Spleen (tissue), 13 donors: ENCODE results near the gene TIA1. TPM values are rescaled to one million over a fixed set of nuclear protein-coding genes. Genes with fewer than 3 reads are reported as not detected.
"Not testable (repeated sequence)": the region's sequence is repeated elsewhere in the genome, so short reads cannot be mapped to it uniquely, and the experiment has no call there.

ENCODE experiments used
- DNase-seq: peaks from one replicate; pipeline ENCODE4 v3.0.0-alpha.2; 2020
- H3K27ac ChIP-seq, 8 donors: fragments of 200-600 bp; sonication (generic) in 7 of 8; 1 replicate in 4 of 8; 2 replicates in 4 of 8; pipeline versions ENCODE4 v1.5.0 to v1.8.0; 2016 to 2021; ENCODE audit warnings: inconsistent platforms in 4 of 8, mild to moderate bottlenecking in 4 of 8, moderate library complexity in 1 of 8
- H3K27me3 ChIP-seq, 7 donors: fragments of 200-600 bp; sonication (generic) in 6 of 7; replicated peaks in 1 of 7; 1 replicate in 4 of 7; 2 replicates in 3 of 7; pipeline versions ENCODE4 v1.5.0 to v1.8.0; 2016 to 2021; ENCODE audit warnings: inconsistent platforms in 3 of 7, mild to moderate bottlenecking in 1 of 7
- H3K36me3 ChIP-seq, 6 donors: fragments of 200-600 bp; sonication (generic) in 5 of 6; 1 replicate in 4 of 6; 2 replicates in 2 of 6; pipeline versions ENCODE4 v1.5.0 to v1.8.0; 2016 to 2021; ENCODE audit warnings: inconsistent platforms in 2 of 6
- H3K4me1 ChIP-seq, 6 donors: fragments of 200-600 bp; sonication (generic) in 5 of 6; 1 replicate in 3 of 6; 2 replicates in 3 of 6; pipeline versions ENCODE4 v1.5.0 to v1.8.0; 2016 to 2021; ENCODE audit warnings: inconsistent platforms in 3 of 6
- H3K4me3 ChIP-seq, 8 donors: fragments of 200-600 bp; sonication (generic) in 7 of 8; 1 replicate in 4 of 8; 2 replicates in 4 of 8; pipeline versions ENCODE4 v1.5.0 to v1.8.0; 2016 to 2021; ENCODE audit warnings: inconsistent platforms in 4 of 8, mild to moderate bottlenecking in 4 of 8, moderate library complexity in 2 of 8
- H3K9me3 ChIP-seq, 8 donors: fragments of 200-600 bp; sonication (generic) in 7 of 8; 1 replicate in 4 of 8; 2 replicates in 4 of 8; pipeline versions ENCODE4 v1.5.0 to v1.8.0; 2016 to 2021; ENCODE audit warnings: inconsistent platforms in 4 of 8
- CTCF ChIP-seq, 11 experiments: fragments of 200-600 bp in 7 of 11; fragments of 450-650 bp in 4 of 11; sonication (generic) in 4 of 11; IDR thresholded peaks in 8 of 11; conservative IDR thresholded peaks in 3 of 11; 1 replicate in 7 of 11; 2 replicates in 4 of 11; pipeline versions ENCODE4 v1.4.0 to v1.8.0; 2016 to 2021; ENCODE audit warnings: antibody characterized with exemption in 11 of 11, inconsistent platforms in 4 of 11, mild to moderate bottlenecking in 1 of 11
- POLR2A ChIP-seq, 3 donors: fragments of 450-650 bp; IDR thresholded peaks; one replicate each; pipeline ENCODE4 v1.5.1; 2017; ENCODE audit warnings: antibody characterized with exemption in 3 of 3, mild to moderate bottlenecking in 1 of 3
- POLR2AphosphoS5 ChIP-seq, 3 donors: sonication (generic); formaldehyde crosslinking; IDR thresholded peaks; one replicate each; pipeline ENCODE4 v1.5.1; 2017; ENCODE audit warnings: antibody characterized with exemption in 3 of 3
- WGBS, 5 donors: extraction: QIAGEN DNeasy Blood & Tissue Kit in 3 of 5; methylation state at CpG; one replicate each; pipeline versions ENCODE4 v1.1.5 to v1.1.7; 2013 to 2018; 5-methylcytosine and 5-hydroxymethylcytosine counted together
- intact Hi-C: fragments of 100-400 bp; cut with DNase I; formaldehyde crosslinking; loops from one replicate; pipeline ENCODE4 v1.15.0; 2023; ENCODE audit warnings: low total_unique reads
- long read RNA-seq, 2 donors: transcript quantifications; one replicate each; lab custom pipeline, GENCODE V29; 2026
- polyA plus RNA-seq, 3 donors: library from polyadenylated mRNA; stranded (reverse); fragments of 200-250 nt; gene quantifications; one replicate each; pipeline ENCODE4 v1.2.1, GENCODE V29; 2013
- total RNA-seq, 7 donors: library from RNA; depleted of rRNA in 3 of 7; stranded (reverse); fragments of >200 nt in 3 of 7; fragmentation: NEBNext Ultra II Directional in 4 of 7; extraction: Animal tissue kit (Norgen Biotek cat#: 25700) in 4 of 7; gene quantifications; one replicate each; pipeline versions ENCODE4 v1.1.0 to v1.2.1, GENCODE V29; 2016 to 2021
- donor health status: healthy with polysubstance abuse.
- donor health status: DM: no; HTN: no; CAD: no; lungs with moderate emphysema.
- donor health status: DM: no; HTN: no; CAD: no.
- donor health status: Bipolar disorder and iron deficiency.
- donor health status: healthy.
- donor health status: DM: no; HTN: no; CAD: no.
- donor health status: DM: yes; HTN: yes; CAD: no.

Gene TIA1
- total RNA-seq = 100 to 1,000 TPM; 109 to 175 (median 129) TPM
- 10 to 100 TPM; 72.5 to 87.1 (median 82.8) TPM for polyA plus RNA-seq
- long read RNA-seq, donor 1, full-length matches to known transcripts = 13 of 25 reads
- long read RNA-seq, donor 1, partial matches to known transcripts = 12 of 25 reads
- long read RNA-seq, donor 1, other reads (novel, unspliced or antisense) = 0 of 25 reads
- long read RNA-seq, donor 2, full-length matches to known transcripts = 15 of 23 reads
- long read RNA-seq, donor 2, partial matches to known transcripts = 8 of 23 reads
- long read RNA-seq, donor 2, other reads (novel, unspliced or antisense) = 0 of 23 reads

GRCh38 chr2:70248181-70248847 lies at the start of gene TIA1:
TIA1 (minus strand) TSS chr2:70248628; CDS start chr2:70248430, 198 bp downstream.
- WGBS, 5 donors = 0 to 1% (median 0%) methylated on average over 32 to 47 of the region's 47 CpGs
- Histone ChIP-seq H3K9me3 (no peaks in the 10 kb centered on the region), H3K4me1 (peaks cover 13 to 52% (median 45%) of the 10 kb centered on the region in 6 donors), H3K27me3 (no peaks in the 10 kb centered on the region), H3K4me3 (peak within 1 kb of the TSS; percentile 40 to 89 (median 76)), H3K36me3 (peaks cover 0 to 4% (median 0%) of the 10 kb centered on the region in 6 donors), H3K27ac (peak within 1 kb of the TSS; percentile 83 to 99 (median 97))
- peak; percentile 99 for DNase-seq
- intact Hi-C loops = no loop called here
- TF ChIP-seq POLR2AphosphoS5 (IDR thresholded peaks at IDR 0.05) = peak; percentile 88 to 95 (median 92)
- no peak for TF ChIP-seq CTCF (IDR thresholded peaks at IDR 0.05 in 8 of 11, conservative IDR thresholded peaks at IDR 0.05 in 3 of 11)
- TF ChIP-seq POLR2A (IDR thresholded peaks at IDR 0.05) = peak in 2 of 3 donors; percentile 58 to 79

GRCh38 chr2:70297828-70298227 lies 49.4 kb upstream of the TIA1 start:
- H3K27me3 ChIP-seq, H3K27ac ChIP-seq, intact Hi-C loops, H3K4me3 ChIP-seq, DNase-seq, H3K9me3 ChIP-seq: not testable (repeated sequence)
- WGBS, 5 donors = 78 to 98% (median 86%) methylated on average over 4 of the region's 4 CpGs
- Histone ChIP-seq H3K4me1 (peaks cover 3 to 40% (median 25%) of the 10 kb centered on the region in 6 donors), H3K36me3 (peaks cover 0 to 49% (median 30%) of the 10 kb centered on the region in 6 donors)

GRCh38 chr2:70283500-70284191 lies 35.2 kb upstream of the TIA1 start:
- Histone ChIP-seq H3K36me3 (peaks cover 5 to 100% (median 82%) of the 10 kb centered on the region in 6 donors), H3K27me3 (no peaks in the 10 kb centered on the region), H3K9me3 (no peaks in the 10 kb centered on the region), H3K4me3 (no peak overlapping the region), H3K27ac (no peak overlapping the region), H3K4me1 (peaks cover 0 to 63% (median 13%) of the 10 kb centered on the region in 6 donors)
- 94 to 98% (median 95%) methylated on average over 5 of the region's 5 CpGs for WGBS, 5 donors
- DNase-seq = no peak
- intact Hi-C loops = no loop called here
- TF ChIP-seq POLR2A (IDR thresholded peaks at IDR 0.05) (no peak), CTCF (IDR thresholded peaks at IDR 0.05 in 8 of 11, conservative IDR thresholded peaks at IDR 0.05 in 3 of 11) (no peak), POLR2AphosphoS5 (IDR thresholded peaks at IDR 0.05) (no peak)

DNA sequence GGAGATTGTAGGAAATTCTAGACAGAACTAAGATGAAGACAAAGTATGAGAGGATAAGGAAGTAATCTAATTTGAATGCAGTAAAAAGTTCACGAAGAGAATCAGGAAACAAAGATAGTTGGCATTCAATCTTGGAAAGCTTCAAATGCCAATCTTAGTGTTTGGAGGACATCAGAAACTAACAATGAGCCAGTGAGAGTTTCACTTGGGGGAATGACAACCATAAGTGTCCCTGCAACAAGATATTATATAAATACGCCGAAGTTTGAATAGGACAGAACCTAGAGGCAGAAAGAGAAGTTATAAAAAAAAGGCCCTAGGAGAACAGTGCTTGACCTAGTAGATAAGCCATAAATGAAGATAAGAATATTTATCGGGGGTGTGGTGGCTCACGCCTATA lies 34.0 kb upstream of the TIA1 start:
- H3K9me3 ChIP-seq = no peaks in the 10 kb centered on the region
- intact Hi-C loops = no loop called here
- no peak overlapping the region for H3K27ac ChIP-seq
- no peak for DNase-seq
- peaks cover 5 to 100% (median 75%) of the 10 kb centered on the region in 6 donors for H3K36me3 ChIP-seq
- H3K4me3 ChIP-seq = no peak overlapping the region
- 83 to 92% (median 89%) methylated on average over 5 of the region's 5 CpGs for WGBS, 5 donors
- TF ChIP-seq POLR2AphosphoS5 (IDR thresholded peaks at IDR 0.05) (no peak), POLR2A (IDR thresholded peaks at IDR 0.05) (no peak), CTCF (IDR thresholded peaks at IDR 0.05 in 8 of 11, conservative IDR thresholded peaks at IDR 0.05 in 3 of 11) (no peak)
- no peaks in the 10 kb centered on the region for H3K27me3 ChIP-seq
- peaks cover 0 to 51% (median 12%) of the 10 kb centered on the region in 6 donors for H3K4me1 ChIP-seq
